Nephron (organoid): Measurements from ENCODE around the gene MRPL37.

ENCODE experiments used
- H3K27ac Mint-ChIP-seq, 3 experiments: 2 replicates each; pipeline ENCODE4 v1.8.0; 2020; ENCODE audit warnings: mixed read lengths in 3 of 3, mild to moderate bottlenecking in 2 of 3, moderate library complexity in 1 of 3
- H3K27me3 Mint-ChIP-seq: 2 replicates; pipeline ENCODE4 v1.8.0; 2021; ENCODE audit warnings: low read depth, mild to moderate bottlenecking, moderate library complexity, mixed read lengths
- H3K36me3 Mint-ChIP-seq: 2 replicates; pipeline ENCODE4 v1.8.0; 2020; ENCODE audit warnings: low read depth, mixed read lengths
- H3K4me1 Mint-ChIP-seq: 2 replicates; pipeline ENCODE4 v1.8.0; 2020; ENCODE audit warnings: mixed read lengths
- H3K4me3 Mint-ChIP-seq, 3 experiments: 2 replicates each; pipeline ENCODE4 v1.8.0; 2020; ENCODE audit warnings: mild to moderate bottlenecking in 3 of 3, mixed read lengths in 3 of 3, moderate library complexity in 2 of 3
- H3K9me3 Mint-ChIP-seq: 2 replicates; pipeline ENCODE4 v1.8.0; 2020; ENCODE audit warnings: mixed read lengths
- TF ChIP-seq, protein P1 (sequence below), 3 experiments: fragments of 200-600 bp; sonication (generic); IDR thresholded peaks; one replicate each; pipeline ENCODE4 v1.5.0; 2021; ENCODE audit warnings: antibody characterized with exemption in 3 of 3; ENCODE audit not compliant: unreplicated experiment in 3 of 3

Gene MRPL37

DNA sequence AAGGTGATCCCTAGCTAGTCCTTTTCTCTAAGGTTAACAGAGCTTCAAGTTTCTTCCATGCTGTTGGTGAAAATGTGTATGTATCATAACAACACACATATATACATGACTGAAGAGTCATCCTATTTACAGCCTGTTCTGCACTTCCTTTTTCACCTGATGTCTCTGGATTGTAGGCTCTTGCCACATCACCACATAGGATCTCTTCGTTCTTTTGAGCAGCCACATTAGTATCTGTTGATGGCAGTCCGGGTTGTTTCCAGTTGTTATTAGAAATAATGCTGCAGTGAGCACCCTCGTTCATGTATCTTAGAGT is 19.7 kb downstream of the MRPL37 start:
- H3K36me3 Mint-ChIP-seq: peaks cover 46% of the 10 kb centered on the region
- no peaks in the 10 kb centered on the region for H3K27me3 Mint-ChIP-seq
- H3K27ac Mint-ChIP-seq: peak overlapping the region; percentile 82 to 96 (median 88)
- H3K4me3 Mint-ChIP-seq: no peak overlapping the region
- peaks cover 35% of the 10 kb centered on the region for H3K4me1 Mint-ChIP-seq
- TF ChIP-seq, protein P1, sequence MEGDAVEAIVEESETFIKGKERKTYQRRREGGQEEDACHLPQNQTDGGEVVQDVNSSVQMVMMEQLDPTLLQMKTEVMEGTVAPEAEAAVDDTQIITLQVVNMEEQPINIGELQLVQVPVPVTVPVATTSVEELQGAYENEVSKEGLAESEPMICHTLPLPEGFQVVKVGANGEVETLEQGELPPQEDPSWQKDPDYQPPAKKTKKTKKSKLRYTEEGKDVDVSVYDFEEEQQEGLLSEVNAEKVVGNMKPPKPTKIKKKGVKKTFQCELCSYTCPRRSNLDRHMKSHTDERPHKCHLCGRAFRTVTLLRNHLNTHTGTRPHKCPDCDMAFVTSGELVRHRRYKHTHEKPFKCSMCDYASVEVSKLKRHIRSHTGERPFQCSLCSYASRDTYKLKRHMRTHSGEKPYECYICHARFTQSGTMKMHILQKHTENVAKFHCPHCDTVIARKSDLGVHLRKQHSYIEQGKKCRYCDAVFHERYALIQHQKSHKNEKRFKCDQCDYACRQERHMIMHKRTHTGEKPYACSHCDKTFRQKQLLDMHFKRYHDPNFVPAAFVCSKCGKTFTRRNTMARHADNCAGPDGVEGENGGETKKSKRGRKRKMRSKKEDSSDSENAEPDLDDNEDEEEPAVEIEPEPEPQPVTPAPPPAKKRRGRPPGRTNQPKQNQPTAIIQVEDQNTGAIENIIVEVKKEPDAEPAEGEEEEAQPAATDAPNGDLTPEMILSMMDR (IDR thresholded peaks at IDR 0.05; ENCODE audit: unreplicated experiment in 3 of 3): no peak
- no peaks in the 10 kb centered on the region for H3K9me3 Mint-ChIP-seq

- H3K4me3 Mint-ChIP-seq: no peak overlapping the region
- TF ChIP-seq, protein P1 (IDR thresholded peaks at IDR 0.05; ENCODE audit: unreplicated experiment in 3 of 3): no peak
- H3K4me1 Mint-ChIP-seq: peaks cover 39% of the 10 kb centered on the region
- H3K27ac Mint-ChIP-seq: peak overlapping the region; percentile 82 to 96 (median 88)
- H3K9me3 Mint-ChIP-seq: no peaks in the 10 kb centered on the region
- H3K27me3 Mint-ChIP-seq: no peaks in the 10 kb centered on the region
- peaks cover 45% of the 10 kb centered on the region for H3K36me3 Mint-ChIP-seq
Measured at GRCh38 chr1:54220004-54220811, 20.2 kb downstream of the MRPL37 start.

DNA sequence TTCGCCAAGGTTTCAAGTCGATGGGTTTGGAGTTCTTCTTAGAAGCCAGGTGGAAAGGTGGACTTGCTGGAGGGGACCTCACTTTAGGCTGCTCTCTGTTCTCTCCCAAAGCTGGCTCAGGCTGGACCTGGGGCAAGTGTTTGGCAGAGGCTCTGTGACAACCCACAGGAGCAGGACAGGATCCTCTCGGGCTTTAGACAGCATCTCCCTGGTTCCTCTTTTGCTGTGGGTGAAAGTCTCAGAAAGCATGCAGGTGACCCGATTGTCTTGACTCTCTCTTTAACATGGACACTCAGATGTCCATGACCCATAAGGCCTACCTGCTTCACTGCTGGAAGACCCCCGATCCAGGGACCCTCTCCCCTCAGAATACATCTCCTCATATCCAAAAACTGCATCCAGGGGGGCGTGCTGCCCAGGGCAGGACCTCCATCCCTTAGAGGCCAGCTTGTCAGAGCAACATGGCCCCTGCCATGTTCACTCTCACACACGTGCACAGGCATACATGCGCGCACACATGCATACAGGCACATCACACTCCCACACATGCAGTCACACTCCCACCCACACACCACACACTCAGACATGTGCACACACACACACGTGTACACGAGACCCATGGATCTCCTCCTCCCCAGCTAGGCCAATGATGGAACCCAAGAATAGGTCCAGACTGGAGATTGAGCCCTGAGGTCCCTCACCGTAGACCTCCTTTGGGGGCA is 21.3 kb downstream of the MRPL37 start:
- H3K36me3 Mint-ChIP-seq: peaks cover 41% of the 10 kb centered on the region
- H3K27ac Mint-ChIP-seq: peak overlapping the region; percentile 82 to 96 (median 88)
- no peaks in the 10 kb centered on the region for H3K27me3 Mint-ChIP-seq
- peaks cover 45% of the 10 kb centered on the region for H3K4me1 Mint-ChIP-seq
- H3K4me3 Mint-ChIP-seq: no peak overlapping the region
- TF ChIP-seq, protein P1 (IDR thresholded peaks at IDR 0.05; ENCODE audit: unreplicated experiment in 3 of 3): no peak
- H3K9me3 Mint-ChIP-seq: no peaks in the 10 kb centered on the region

- H3K36me3 Mint-ChIP-seq: peaks cover 42% of the 10 kb centered on the region
Measured at GRCh38 chr1:54221867-54222484, 22.0 kb downstream of the MRPL37 start.

DNA sequence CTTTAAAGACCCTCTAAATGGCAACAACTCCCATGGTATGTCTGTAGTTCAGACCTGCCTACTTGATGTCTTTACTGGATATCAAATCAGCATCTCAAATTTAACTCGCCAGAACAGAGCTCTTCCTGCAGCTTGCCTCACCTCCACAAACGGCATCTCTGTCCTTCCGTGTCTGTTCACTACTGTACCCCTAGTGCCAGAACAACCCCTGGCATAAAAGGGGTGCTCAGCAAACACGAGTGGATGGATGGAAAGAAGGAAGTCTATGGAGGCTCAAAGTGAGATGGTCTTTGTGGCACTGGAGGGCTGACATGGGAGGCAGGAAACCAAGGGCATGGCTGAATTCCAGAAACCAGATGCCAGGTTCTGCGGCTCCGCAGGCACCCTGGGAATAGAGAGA is 22.7 kb downstream of the MRPL37 start:
- Mint-ChIP-seq H3K27me3 (no peaks in the 10 kb centered on the region), H3K4me1 (peaks cover 48% of the 10 kb centered on the region), H3K27ac (peak overlapping the region; percentile 8 to 53 (median 46)), H3K4me3 (no peak overlapping the region), H3K9me3 (no peaks in the 10 kb centered on the region), H3K36me3 (peaks cover 39% of the 10 kb centered on the region)
- TF ChIP-seq, protein P1 (IDR thresholded peaks at IDR 0.05; ENCODE audit: unreplicated experiment in 3 of 3): no peak

More at GRCh38 chr1:54221867-54222484, 22.0 kb downstream of the MRPL37 start:
- H3K27me3 Mint-ChIP-seq: no peaks in the 10 kb centered on the region
- no peaks in the 10 kb centered on the region for H3K9me3 Mint-ChIP-seq
- H3K4me1 Mint-ChIP-seq: peaks cover 45% of the 10 kb centered on the region
- no peak overlapping the region for H3K4me3 Mint-ChIP-seq
- TF ChIP-seq, protein P1 (IDR thresholded peaks at IDR 0.05; ENCODE audit: unreplicated experiment in 3 of 3): no peak
- peak overlapping the region in 2 of 3 experiments; percentile 53 to 96 for H3K27ac Mint-ChIP-seq
